Nephron progenitor cell (in vitro differentiated cells): Measurements from ENCODE around the gene KCNJ6.
A peak's percentile ranks its signal among the peaks of the same experiment; 100 is the strongest.

Experiments
- DNase-seq: peaks from one replicate; pipeline ENCODE4 v3.0.0; 2021
- H3K27ac Mint-ChIP-seq: 2 replicates; pipeline ENCODE4 v1.8.0; 2021; ENCODE audit warnings: mild to moderate bottlenecking, moderate library complexity, mixed read lengths
- H3K27me3 Mint-ChIP-seq: 2 replicates; pipeline ENCODE4 v1.8.0; 2021; ENCODE audit warnings: mild to moderate bottlenecking, low read depth, mixed read lengths; ENCODE audit not compliant: poor library complexity
- H3K36me3 Mint-ChIP-seq: 2 replicates; pipeline ENCODE4 v1.8.0; 2021; ENCODE audit warnings: low read depth, mixed read lengths
- H3K4me1 Mint-ChIP-seq: 2 replicates; pipeline ENCODE4 v1.8.0; 2021; ENCODE audit warnings: mixed read lengths
- H3K4me3 Mint-ChIP-seq: 2 replicates; pipeline ENCODE4 v1.8.0; 2021; ENCODE audit warnings: mild to moderate bottlenecking, moderate library complexity, mixed read lengths
- H3K9me3 Mint-ChIP-seq: 2 replicates; pipeline ENCODE4 v1.8.0; 2021; ENCODE audit warnings: mild to moderate bottlenecking, moderate library complexity, mixed read lengths
- CTCF ChIP-seq: fragments of 200-600 bp; sonication (generic); IDR thresholded peaks from 2 replicates; pipeline ENCODE4 v1.5.0; 2021; ENCODE audit warnings: antibody characterized with exemption

Gene KCNJ6

DNA sequence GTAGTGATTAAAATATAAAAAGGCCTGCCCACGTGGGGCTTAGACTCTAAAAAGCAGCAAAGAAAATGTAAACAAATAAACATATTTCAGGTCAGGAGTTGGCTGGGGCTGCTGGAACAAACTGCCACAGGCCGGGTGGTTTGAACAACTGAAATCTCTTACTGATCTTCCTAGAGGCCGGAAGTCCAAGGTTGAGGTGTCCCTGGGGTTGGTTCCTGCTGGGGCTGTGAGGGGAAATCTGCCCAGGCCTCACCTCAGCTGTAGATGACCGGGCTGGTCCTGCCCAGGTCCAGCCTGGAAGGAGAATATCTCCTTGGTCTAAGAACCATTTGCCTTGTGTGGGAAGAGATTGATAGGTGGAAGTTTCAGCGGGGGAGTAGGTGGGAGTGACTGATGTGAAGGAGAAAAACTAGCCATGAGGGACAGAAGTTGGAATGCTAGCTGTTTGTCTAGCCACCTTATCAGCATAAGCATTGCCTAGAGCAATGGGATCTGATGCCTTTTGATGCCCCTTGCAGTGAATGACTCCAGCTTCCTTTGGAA is 328.6 kb downstream of the KCNJ6 start:
- H3K4me3 Mint-ChIP-seq: no peak overlapping the region
- H3K36me3 Mint-ChIP-seq: no peaks in the 10 kb centered on the region
- no peak for DNase-seq
- H3K27me3 Mint-ChIP-seq: no peaks in the 10 kb centered on the region
- no peaks in the 10 kb centered on the region for H3K9me3 Mint-ChIP-seq
- peaks cover under 1% of the 10 kb centered on the region for H3K4me1 Mint-ChIP-seq
- H3K27ac Mint-ChIP-seq: no peak overlapping the region
- TF ChIP-seq CTCF: no peak

GRCh38 chr21:37587203-37587602 is 329.1 kb downstream of the KCNJ6 start:
- Mint-ChIP-seq H3K4me3 (no peak overlapping the region), H3K4me1 (no peaks in the 10 kb centered on the region), H3K36me3 (no peaks in the 10 kb centered on the region), H3K27ac (no peak overlapping the region), H3K9me3 (no peaks in the 10 kb centered on the region), H3K27me3 (no peaks in the 10 kb centered on the region)
- no peak for TF ChIP-seq CTCF
- no peak for DNase-seq

GRCh38 chr21:37582590-37582989 is 333.7 kb downstream of the KCNJ6 start:
- no peak overlapping the region for H3K4me3 Mint-ChIP-seq
- H3K9me3 Mint-ChIP-seq: peaks cover 34% of the 10 kb centered on the region
- TF ChIP-seq CTCF: peak; percentile 41
- no peak overlapping the region for H3K27ac Mint-ChIP-seq
- no peaks in the 10 kb centered on the region for H3K27me3 Mint-ChIP-seq
- H3K4me1 Mint-ChIP-seq: no peaks in the 10 kb centered on the region
- DNase-seq: no peak
- peaks cover 17% of the 10 kb centered on the region for H3K36me3 Mint-ChIP-seq

DNA sequence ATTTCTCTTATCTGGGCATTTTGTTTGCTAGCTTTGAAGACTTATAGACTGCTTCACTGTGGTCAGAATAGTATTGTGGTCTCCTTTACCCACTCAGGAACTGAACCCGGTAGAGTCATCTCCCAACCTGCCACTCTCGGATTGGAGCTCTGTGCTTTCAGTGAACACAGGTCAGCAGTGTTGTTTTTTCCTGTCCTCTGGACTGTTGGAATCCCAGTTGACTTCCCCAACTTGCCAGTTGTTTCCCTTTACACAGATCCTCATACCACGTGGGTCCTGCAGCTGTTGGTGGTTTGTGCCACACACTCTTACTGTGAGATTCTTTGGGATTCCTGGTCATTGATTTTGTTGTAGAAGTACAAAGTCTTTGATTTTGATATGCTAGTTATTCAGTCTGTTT is 335.6 kb downstream of the KCNJ6 start:
- H3K4me1 Mint-ChIP-seq: no peaks in the 10 kb centered on the region
- DNase-seq: no peak
- peaks cover 17% of the 10 kb centered on the region for H3K36me3 Mint-ChIP-seq
- H3K9me3 Mint-ChIP-seq: peaks cover 42% of the 10 kb centered on the region
- H3K4me3 Mint-ChIP-seq: no peak overlapping the region
- no peak overlapping the region for H3K27ac Mint-ChIP-seq
- H3K27me3 Mint-ChIP-seq: no peaks in the 10 kb centered on the region
- no peak for TF ChIP-seq CTCF

- peaks cover 17% of the 10 kb centered on the region for H3K36me3 Mint-ChIP-seq
- peaks cover 43% of the 10 kb centered on the region for H3K9me3 Mint-ChIP-seq
- no peaks in the 10 kb centered on the region for H3K27me3 Mint-ChIP-seq
These were observed 336.9 kb downstream of the KCNJ6 start for GRCh38 chr21:37579356-37579755.

More at GRCh38 chr21:37579356-37579755, 336.9 kb downstream of the KCNJ6 start:
- TF ChIP-seq CTCF: no peak
- Mint-ChIP-seq H3K4me3 (no peak overlapping the region), H3K27ac (no peak overlapping the region), H3K4me1 (no peaks in the 10 kb centered on the region)
- DNase-seq: no peak
